H4 (cell line): ENCODE results near the gene ALAS2. TPM values are rescaled to one million over a fixed set of nuclear protein-coding genes. Genes with fewer than 3 reads are reported as not detected.
A peak's percentile ranks its signal among the peaks of the same experiment; 100 is the strongest.
"Not testable (repeated sequence)": the region's sequence is repeated elsewhere in the genome, so short reads cannot be mapped to it uniquely, and the experiment has no call there.

Experiments used
- DNase-seq: peaks from one replicate; pipeline ENCODE4 v3.0.0-alpha.2; 2015; ENCODE audit warnings: low spot score
- total RNA-seq: library from RNA; depleted of rRNA; stranded (reverse); fragments of >200 nt; shearing (Covaris generic); gene quantifications from 2 replicates; pipeline ENCODE4 v1.2.3, GENCODE V29; 2014; rRNA removed

ALAS2 gene
- not detected in 2 replicates for total RNA-seq

DNA sequence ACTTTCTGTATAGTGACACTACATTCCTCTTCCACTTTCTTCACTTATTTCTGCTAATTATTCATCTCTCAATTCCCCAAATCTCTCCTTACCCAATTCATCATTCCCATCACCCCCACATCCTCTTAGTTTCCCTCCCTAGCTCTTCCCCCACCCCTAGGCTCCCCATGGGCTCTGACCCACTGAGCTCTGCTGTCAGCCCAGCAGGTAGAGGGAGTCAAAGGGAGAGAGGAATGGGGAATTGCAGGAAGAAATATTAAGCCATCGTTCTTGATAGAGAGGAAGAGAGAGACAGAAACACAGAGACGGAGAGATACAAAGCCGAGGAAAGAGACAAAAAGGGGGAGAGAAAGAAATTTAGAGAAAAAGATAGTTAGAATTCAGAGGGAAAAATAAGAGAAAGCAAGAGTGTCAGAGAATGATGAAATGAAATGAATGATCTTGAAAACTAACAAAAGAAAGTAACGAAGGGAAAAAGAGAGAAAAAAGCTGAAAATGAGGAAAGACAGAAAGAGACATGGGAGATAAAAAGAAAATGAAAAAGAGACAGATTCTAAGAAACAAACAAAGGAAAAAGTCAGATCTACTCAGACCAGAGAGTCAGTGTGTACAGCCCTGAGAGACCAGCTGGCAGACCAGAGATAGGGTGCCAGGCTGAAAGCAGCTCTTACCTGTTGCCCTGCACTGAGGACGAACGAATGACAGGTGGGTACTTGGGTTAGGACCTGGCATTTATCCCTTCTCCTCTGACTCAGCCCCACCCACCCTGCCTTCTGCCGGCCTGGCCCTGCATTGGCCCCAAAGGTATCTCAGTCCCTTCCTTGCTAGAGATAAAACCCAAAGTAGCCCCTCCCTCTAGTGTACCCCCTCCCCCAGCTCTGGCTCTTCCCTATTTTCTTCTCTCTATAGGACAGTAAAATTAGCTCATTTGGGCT, at the start of gene ALAS2:
Gene ALAS2, minus strand, starts transcription at position 707 of the 935 bp plus-strand sequence. CDS start 4,977 bp downstream, outside the sequence.
- DNase-seq, result no peak

GRCh38 chrX:55074851-55075467, 44.2 kb upstream of the ALAS2 start, which contains the start of gene PAGE2B:
Gene PAGE2B, plus strand, starts transcription at chrX:55075030. Its CDS starts 1,012 bp downstream, at chrX:55076042.
- DNase-seq, result no peak

DNA sequence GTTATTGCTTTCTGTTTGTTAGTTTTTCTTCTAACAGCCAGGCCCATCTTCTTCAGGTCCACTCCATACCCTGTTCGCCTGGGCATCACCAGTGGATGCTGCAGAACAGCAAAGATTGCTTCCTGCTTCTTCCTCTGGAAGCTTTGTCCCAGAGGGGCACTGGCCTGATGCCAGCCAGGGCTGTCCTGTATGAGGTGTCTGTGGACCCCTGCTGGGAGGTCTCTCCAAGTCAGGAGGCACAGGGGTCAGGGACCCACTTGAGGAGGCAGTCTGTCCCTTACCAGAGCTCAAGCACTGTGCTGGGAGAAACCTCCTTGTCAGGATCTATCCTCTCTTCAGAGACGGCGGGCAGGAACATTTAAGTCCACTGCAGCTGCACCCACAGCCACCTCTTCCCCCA, 41.5 kb upstream of the ALAS2 start:
- DNase-seq, result no peak

DNA sequence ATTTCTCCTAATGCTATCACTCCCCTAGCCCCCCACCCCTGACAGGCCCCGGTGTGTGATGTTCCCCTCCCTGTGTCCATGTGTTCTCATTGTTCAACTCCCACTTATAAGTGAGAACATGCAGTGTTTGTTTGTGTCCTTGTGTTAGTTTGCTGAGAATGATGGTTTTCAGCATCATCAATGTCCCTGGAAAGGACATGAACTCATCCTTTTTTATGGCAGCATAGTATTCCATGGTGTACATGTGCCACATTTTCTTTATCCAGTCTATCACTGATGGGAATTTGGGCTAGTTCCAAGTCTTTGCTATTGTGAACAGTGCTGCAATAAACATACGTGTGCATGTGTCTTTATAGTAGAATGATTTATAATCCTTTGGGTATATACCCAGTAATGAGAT, 36.4 kb upstream of the ALAS2 start:
- DNase-seq, result not testable (repeated sequence)

- DNase-seq, result peak; percentile 21
These were observed 27.0 kb upstream of the ALAS2 start for GRCh38 chrX:55057675-55058249.

DNA sequence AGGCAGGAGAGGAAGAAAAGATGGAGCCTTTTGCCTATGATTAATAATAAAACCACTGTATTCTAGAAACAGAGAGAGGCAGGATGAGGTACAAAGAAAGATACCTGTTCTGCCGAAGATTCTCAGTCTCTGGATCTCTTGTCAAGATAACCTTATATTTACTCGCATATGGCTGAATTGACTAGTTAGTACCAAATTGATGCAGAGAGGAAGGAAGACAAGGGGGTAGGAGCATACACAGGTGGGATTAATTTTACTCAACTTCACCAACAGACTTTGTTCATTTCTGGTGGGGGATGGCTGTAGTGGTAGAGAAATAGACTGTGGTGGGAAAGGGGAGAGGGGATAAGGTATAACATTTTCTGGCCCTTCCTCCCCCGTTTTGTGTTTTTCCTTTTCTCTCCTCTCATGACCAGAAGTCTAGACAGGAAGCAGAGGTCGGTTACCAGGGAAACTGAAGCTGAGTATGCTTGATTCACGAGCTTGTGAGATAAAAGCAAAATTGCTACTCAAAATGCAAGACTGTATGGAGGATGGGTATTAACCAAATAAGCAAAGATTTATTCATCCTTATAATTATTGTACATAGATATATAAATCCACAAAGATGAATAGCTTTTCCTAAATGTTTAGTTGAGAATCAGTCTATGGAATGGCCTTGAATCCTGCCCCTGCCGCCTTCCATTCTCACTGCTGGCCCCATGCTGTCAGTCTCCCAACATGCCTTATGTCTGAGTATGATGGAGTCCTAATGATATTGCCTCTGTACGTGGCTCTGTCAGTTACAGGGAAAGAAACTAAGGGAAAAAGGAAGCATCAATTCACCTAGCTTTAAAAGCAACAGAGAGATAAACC, 26.3 kb upstream of the ALAS2 start:
- no peak for DNase-seq

- not testable (repeated sequence) for DNase-seq
These were observed 19.8 kb upstream of the ALAS2 start for GRCh38 chrX:55050599-55050998.

GRCh38 chrX:55041514-55041913, 10.7 kb upstream of the ALAS2 start:
- no peak for DNase-seq

- DNase-seq, result no peak
These were observed 8.7 kb upstream of the ALAS2 start for GRCh38 chrX:55039471-55039870.

DNA sequence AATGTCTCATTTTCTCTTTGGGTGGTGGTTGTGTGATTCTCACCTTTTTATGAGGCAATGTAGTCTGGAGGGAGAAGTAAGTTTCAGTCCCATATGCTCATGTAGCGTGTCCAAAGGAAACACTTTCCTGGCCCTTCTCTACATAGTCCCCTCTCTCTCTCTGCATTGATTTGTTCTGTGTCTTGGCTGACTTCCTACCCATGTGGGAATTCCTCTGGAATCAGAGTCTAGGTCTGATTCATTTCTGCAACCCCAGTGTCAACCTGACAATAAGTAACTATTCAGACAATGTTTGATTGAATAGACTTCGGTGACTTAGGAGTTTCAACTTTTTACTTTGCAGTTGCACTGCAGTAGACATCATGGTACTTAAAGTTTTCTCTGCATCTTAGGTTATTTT, 2.7 kb upstream of the ALAS2 start:
- no peak for DNase-seq

DNA sequence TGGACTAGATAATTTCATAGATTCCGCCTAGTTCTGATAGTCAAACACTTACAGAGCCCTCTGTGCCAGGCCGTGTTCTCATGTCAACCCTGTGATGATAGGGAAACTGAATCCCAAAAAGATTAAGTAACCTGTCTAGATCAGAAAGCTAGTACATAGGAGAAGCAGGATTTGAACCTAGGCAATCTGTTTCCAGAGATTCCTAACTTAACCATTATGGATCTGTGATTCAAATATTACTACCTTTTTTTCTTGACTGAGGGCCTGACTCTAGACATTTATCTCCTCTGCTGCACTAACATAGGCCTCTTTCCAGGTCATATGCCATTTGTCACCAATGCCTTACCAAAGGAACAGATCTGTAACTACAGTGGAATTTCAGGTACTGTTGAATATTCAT, 1.5 kb downstream of the ALAS2 start:
- no peak for DNase-seq

GRCh38 chrX:55028611-55029010, 2.2 kb downstream of the ALAS2 start:
- DNase-seq, result no peak

- DNase-seq, result no peak
These were observed 2.7 kb downstream of the ALAS2 start for GRCh38 chrX:55028040-55028439.

DNA sequence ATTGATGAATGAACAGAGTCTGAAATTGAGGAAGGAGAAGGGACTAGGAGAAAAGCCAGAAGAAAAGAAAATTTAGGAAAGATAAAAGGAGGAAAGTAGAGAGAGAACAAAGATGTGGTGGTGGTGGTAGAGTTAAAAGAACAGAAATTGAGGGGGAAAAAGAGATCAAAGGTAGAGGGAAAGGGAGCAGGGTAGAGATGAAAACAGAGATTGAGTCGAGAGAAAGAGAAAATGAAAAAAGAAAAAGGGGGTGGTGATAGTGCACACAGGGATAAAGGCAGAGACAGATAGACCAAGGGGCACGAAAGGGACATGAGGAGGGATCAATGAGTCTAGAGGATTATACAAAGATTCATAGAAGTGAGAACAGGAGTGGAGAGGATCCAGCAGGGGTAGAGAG, 3.9 kb downstream of the ALAS2 start:
- no peak for DNase-seq

DNA sequence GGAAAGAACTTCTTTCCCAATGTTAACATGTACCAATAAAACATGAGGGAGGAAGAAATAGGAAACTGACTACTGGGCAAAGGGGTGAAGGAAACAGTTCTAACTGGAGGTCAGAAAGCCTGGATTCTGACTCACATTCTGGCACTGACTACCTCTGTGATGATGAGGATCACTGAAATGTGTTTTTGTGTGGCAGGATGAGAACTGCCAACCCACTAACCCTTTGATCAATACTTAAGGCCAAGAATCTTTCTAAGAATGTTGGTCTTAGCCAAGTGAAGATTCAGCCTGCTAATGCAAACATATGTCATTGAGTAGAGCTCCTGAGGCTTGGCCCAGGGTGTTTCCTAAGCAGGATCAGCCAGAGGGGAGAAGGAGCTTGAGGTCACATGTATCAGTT, 4.6 kb downstream of the ALAS2 start:
- no peak for DNase-seq

DNA sequence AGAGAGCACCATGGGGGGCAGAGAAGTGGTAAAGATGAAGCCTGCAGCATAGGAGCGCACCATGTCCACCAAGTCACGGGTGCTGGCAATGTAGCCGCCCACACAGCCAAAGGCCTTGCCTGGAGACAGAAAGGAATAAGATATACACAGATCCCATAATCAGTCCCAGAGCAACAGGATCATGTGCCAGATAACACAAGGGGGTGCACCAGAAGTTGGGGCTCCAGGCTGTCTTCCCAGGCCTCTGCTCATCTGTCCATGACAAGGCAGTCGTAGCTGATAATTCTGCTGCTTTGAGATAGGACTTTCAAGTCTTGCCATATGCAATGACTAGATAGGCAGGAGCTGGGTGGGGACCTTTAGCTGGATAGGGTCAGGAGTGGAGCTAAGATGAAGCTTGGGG, 15.9 kb downstream of the ALAS2 start:
- DNase-seq, result no peak

DNA sequence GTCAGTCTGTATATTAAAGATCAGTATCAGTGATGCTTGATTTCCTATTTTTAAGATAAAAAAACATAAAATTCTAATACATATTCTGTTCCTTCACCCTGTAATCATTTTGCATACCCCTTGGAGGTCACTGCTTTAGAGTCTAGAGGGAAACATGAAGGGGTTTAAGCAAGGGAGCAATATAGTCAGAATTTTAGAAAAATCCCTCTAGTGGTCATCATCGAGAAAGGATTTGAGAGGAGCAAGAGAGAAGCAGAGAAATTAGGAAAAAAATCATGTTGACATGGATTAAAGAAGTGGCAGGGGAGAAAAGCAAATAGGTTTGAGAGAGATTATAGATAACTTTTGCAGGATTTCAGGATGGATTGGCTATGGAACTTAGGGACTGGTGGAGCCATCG, 19.5 kb downstream of the ALAS2 start:
- no peak for DNase-seq

DNA sequence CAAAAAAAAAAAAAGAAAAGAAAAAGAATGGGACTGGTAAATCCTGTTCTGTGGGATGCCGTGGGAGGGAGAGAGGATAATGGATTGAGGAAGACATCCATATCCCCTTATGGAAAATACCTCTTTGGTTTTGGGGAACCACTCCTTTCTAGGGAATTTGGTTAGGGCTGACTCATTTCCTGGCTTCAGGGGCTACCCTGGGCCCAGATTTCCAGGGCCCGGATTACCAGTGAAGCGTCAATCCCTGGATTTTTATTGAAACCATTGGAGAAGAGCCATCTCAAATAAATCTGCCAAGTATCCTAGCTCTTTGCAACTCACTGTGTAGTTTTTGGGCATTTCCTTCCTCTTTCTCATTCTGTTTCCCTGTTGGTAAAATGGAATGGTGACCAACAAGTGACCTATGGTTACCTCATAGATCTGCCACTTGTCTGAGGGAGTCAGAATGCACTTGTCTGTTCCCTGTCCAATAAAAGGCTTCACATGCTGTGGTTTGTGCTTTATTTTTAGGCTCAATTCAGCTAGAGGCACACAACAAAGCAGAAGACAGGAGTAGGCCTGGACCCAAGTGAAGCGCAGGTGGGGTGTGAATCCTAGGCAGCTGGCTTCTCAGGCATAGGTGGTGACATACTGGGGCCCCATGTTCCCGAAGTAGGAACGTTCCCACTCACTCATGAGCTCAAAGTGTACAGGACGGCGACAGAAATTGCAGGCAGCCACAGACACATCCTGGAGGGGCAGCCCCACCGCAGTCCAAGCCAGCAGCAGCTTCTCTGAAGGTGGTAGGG, 22.0 kb downstream of the ALAS2 start:
- peak; percentile 6 for DNase-seq

DNA sequence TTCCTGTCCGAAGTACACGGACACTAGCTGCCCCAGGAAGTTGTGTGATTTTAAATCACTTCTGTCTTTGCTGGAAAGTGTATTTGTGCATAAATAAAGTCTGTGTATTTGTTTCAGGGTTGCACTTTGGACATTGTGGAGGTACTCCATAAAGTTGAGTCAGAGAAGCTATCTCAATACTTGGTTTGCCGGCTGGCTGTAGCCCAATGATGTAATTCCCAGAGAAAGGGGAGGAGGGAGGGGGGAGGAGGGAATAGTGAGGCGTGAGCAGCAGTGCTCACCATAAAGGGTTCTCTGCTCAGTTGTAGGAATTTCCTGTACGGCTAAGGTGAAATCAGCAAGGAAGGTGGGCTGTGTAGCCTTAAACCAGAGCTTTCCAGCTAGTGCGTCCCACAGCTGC, 23.1 kb downstream of the ALAS2 start:
- DNase-seq, result peak; percentile 56

- no peak for DNase-seq
These were observed 23.8 kb downstream of the ALAS2 start for GRCh38 chrX:55006827-55007621.
